ENCODE data around the gene DCC.

DCC gene

GRCh38 chr18:52431683-52432082 is 91.7 kb downstream of the DCC start:
- TF ChIP-seq CTCF (IDR thresholded peaks at IDR 0.05; ENCODE audit: insufficient read depth, missing control alignments) = no peak
- no peak for DNase-seq (ENCODE audit: insufficient read length, low spot score)
- FAIRE-seq = no peak

- FAIRE-seq = peak; percentile 69
- no peak for TF ChIP-seq CTCF (IDR thresholded peaks at IDR 0.05; ENCODE audit: insufficient read depth, missing control alignments)
Observed at GRCh38 chr18:52433797-52434196, 93.8 kb downstream of the DCC start.

GRCh38 chr18:52435301-52435700 is 95.3 kb downstream of the DCC start:
- FAIRE-seq (peak; percentile 91), DNase-seq (ENCODE audit: insufficient read length, low spot score) (no peak)
- no peak for TF ChIP-seq CTCF (IDR thresholded peaks at IDR 0.05; ENCODE audit: insufficient read depth, missing control alignments)

More at GRCh38 chr18:52433797-52434196, 93.8 kb downstream of the DCC start:
- no peak for DNase-seq (ENCODE audit: insufficient read length, low spot score)

GRCh38 chr18:52437161-52437560 is 97.2 kb downstream of the DCC start:
- FAIRE-seq = peak; percentile 11
- no peak for TF ChIP-seq CTCF (IDR thresholded peaks at IDR 0.05; ENCODE audit: insufficient read depth, missing control alignments)
- DNase-seq (ENCODE audit: insufficient read length, low spot score) = no peak

GRCh38 chr18:52439457-52439856 is 99.5 kb downstream of the DCC start:
- DNase-seq (ENCODE audit: insufficient read length, low spot score) (no peak), FAIRE-seq (no peak)
- no peak for TF ChIP-seq CTCF (IDR thresholded peaks at IDR 0.05; ENCODE audit: insufficient read depth, missing control alignments)

DNA sequence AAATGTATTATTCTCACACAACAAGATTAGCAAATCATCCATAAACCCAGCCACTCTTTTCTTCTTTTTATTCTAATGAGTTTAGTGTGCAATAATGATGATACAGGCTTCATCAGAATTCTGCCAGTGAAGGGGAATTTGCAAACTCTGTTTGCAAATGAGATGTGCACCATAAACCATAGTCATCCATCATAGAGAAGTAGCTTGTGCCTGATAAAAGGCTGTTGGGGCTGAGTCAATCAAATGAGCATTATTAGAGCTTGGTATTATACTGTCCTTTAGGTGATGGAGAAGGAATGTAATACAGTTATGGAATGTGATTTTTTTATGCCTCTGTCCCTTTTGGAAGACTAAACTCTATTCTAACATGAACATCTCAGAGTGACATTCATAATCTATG is 101.8 kb downstream of the DCC start:
- DNase-seq (ENCODE audit: insufficient read length, low spot score) (no peak), FAIRE-seq (peak; percentile 90)

DNA sequence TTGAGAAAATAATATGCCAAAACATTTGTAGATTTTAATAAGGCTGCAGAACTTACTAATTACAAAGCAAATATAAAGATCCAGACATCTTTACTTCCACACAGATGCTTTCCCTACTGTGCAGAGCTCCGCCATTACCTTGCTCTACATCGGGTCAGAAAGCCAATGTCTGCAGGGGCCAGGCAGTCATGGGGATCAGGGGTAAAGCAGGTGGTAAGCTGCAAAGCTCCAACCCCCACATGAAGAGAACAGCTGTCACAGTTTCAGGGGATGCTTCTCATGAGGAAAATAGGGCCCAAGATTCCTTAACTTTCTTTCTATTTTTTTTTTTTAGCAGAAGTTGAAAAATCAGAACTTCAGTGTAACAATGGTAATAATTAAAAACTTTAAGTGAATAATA is 102.7 kb downstream of the DCC start:
- DNase-seq (ENCODE audit: insufficient read length, low spot score) (no peak), FAIRE-seq (peak; percentile 70)
- no peak for TF ChIP-seq CTCF (IDR thresholded peaks at IDR 0.05; ENCODE audit: insufficient read depth, missing control alignments)

More for the DNA sequence above, 101.8 kb downstream of the DCC start:
- no peak for TF ChIP-seq CTCF (IDR thresholded peaks at IDR 0.05; ENCODE audit: insufficient read depth, missing control alignments)
